WTC11 (cell line): ENCODE data around the gene SRGAP1. TPM values are rescaled to one million over a fixed set of nuclear protein-coding genes. Genes with fewer than 3 reads are reported as not detected.

Experiments used
- ATAC-seq: fragments of 200-7000 bp; cut with Tn5 transposase; 2 replicates; pipeline ENCODE4 v1.10.0; 2021; ENCODE audit warnings: mild to moderate bottlenecking, moderate library complexity
- CTCF ChIA-PET: fragments of 300-600 bp; sonication (Branson Sonifier 250); formaldehyde crosslinking; loops from one replicate; lab custom pipeline; 2021; ENCODE audit warnings: antibody characterized with exemption; lab: Charles Lee
- POLR2A ChIA-PET: fragments of 350-600 bp; sonication (Branson Sonifier 250); formaldehyde crosslinking; loops from one replicate; lab custom pipeline; 2021; ENCODE audit warnings: antibody characterized with exemption; lab: Charles Lee
- DNase-seq: peaks from one replicate; pipeline ENCODE4 v3.0.0; 2021; ENCODE audit warnings: low spot score
- H3K27ac Mint-ChIP-seq: 2 replicates; pipeline ENCODE4 v1.8.0; 2021; ENCODE audit warnings: mixed read lengths
- H3K27me3 Mint-ChIP-seq: 2 replicates; pipeline ENCODE4 v1.8.0; 2021; ENCODE audit warnings: low read depth, mild to moderate bottlenecking, moderate library complexity, mixed read lengths
- H3K36me3 Mint-ChIP-seq: 2 replicates; pipeline ENCODE4 v1.8.0; 2021; ENCODE audit warnings: mixed read lengths
- H3K4me1 Mint-ChIP-seq: 2 replicates; pipeline ENCODE4 v1.8.0; 2022; ENCODE audit warnings: mixed read lengths
- H3K4me3 Mint-ChIP-seq: 2 replicates; pipeline ENCODE4 v1.8.0; 2021; ENCODE audit warnings: mild to moderate bottlenecking, moderate library complexity, mixed read lengths
- H3K9me3 Mint-ChIP-seq: 2 replicates; pipeline ENCODE4 v1.8.0; 2021; ENCODE audit warnings: mixed read lengths
- E2F5 ChIP-seq: sonication (generic); formaldehyde crosslinking; IDR thresholded peaks from 2 replicates; pipeline ENCODE4 v1.8.1; 2022; ENCODE audit warnings: mild to moderate bottlenecking, moderate library complexity, missing genetic modification reagents
- GABPB1 ChIP-seq: sonication (generic); formaldehyde crosslinking; IDR thresholded peaks from 2 replicates; pipeline ENCODE4 v1.8.1; 2023; ENCODE audit warnings: mild to moderate bottlenecking, missing genetic modification reagents
- HMGXB4 ChIP-seq: sonication (generic); formaldehyde crosslinking; IDR thresholded peaks from 2 replicates; pipeline ENCODE4 v1.8.1; 2023; ENCODE audit warnings: mild to moderate bottlenecking, moderate library complexity, missing genetic modification reagents
- KAT7 ChIP-seq: sonication (generic); formaldehyde crosslinking; IDR thresholded peaks from 2 replicates; pipeline ENCODE4 v1.8.1; 2023; ENCODE audit warnings: missing genetic modification reagents, mild to moderate bottlenecking, borderline replicate concordance
- NR1H2 ChIP-seq: sonication (generic); formaldehyde crosslinking; IDR thresholded peaks from 2 replicates; pipeline ENCODE4 v1.9.0; 2021; ENCODE audit warnings: mild to moderate bottlenecking, moderate library complexity, missing genetic modification reagents
- RELA ChIP-seq: sonication (generic); formaldehyde crosslinking; IDR thresholded peaks from 2 replicates; pipeline ENCODE4 v1.8.1; 2022; ENCODE audit warnings: missing genetic modification reagents, mild to moderate bottlenecking, borderline replicate concordance
- TP53 ChIP-seq: sonication (generic); formaldehyde crosslinking; IDR thresholded peaks from 2 replicates; pipeline ENCODE4 v1.8.1; 2023; ENCODE audit warnings: mild to moderate bottlenecking, missing genetic modification reagents
- ZNF121 ChIP-seq: sonication (generic); formaldehyde crosslinking; IDR thresholded peaks from 2 replicates; pipeline ENCODE4 v1.8.0; 2023; ENCODE audit warnings: missing genetic modification reagents
- ZNF219 ChIP-seq: sonication (generic); formaldehyde crosslinking; IDR thresholded peaks from 2 replicates; pipeline ENCODE4 v1.8.0; 2023; ENCODE audit warnings: missing genetic modification reagents, mild to moderate bottlenecking, borderline replicate concordance
- ZNF396 ChIP-seq: fragments of 250-450 bp; sonication (Bioruptor Pico); IDR thresholded peaks from 2 replicates; pipeline ENCODE4 v1.8.0; 2021; ENCODE audit warnings: mild to moderate bottlenecking, moderate library complexity, borderline replicate concordance
- total RNA-seq: library from RNA; stranded (reverse); gene quantifications from 3 replicates; pipeline ENCODE4 v1.2.3, GENCODE V29; 2021
- TF ChIP-seq, protein P1 (sequence below): sonication (generic); formaldehyde crosslinking; IDR thresholded peaks from 2 replicates; pipeline ENCODE4 v1.8.0; 2022; ENCODE audit warnings: mild to moderate bottlenecking, missing genetic modification reagents
- TF ChIP-seq, protein P2 (sequence below): fragments of 250-450 bp; sonication (Bioruptor Pico); IDR thresholded peaks from 2 replicates; pipeline ENCODE4 v1.9.0; 2021; ENCODE audit warnings: mild to moderate bottlenecking, borderline replicate concordance

Gene SRGAP1
- total RNA-seq, 1 experiment from 2014 or later, result 10.3 TPM

- POLR2A ChIA-PET, result no interaction called here
- no peak overlapping the region for H3K4me3 Mint-ChIP-seq
- H3K4me1 Mint-ChIP-seq, result peaks cover 42% of the 10 kb centered on the region
- peak overlapping the region; percentile 58 for H3K27ac Mint-ChIP-seq
- TF ChIP-seq KAT7, result no peak
- peak; percentile 40; the same call in 1 of the 2 replicates for TF ChIP-seq GABPB1 (CRISPR knock-in tag)
- H3K36me3 Mint-ChIP-seq, result no peaks in the 10 kb centered on the region; the same call in 1 of the 2 replicates
- no peak for DNase-seq
- H3K27me3 Mint-ChIP-seq, result no peaks in the 10 kb centered on the region
- no peak for ATAC-seq
- no peaks in the 10 kb centered on the region for H3K9me3 Mint-ChIP-seq
- CTCF ChIA-PET, result interaction anchor here (0.9 kb wide), 1 partner anchor 46 kb away, joined by 3 read pairs; the partner anchor contains the start of gene SRGAP1
These were observed 45.4 kb downstream of the SRGAP1 start for GRCh38 chr12:63889721-63890509.

DNA sequence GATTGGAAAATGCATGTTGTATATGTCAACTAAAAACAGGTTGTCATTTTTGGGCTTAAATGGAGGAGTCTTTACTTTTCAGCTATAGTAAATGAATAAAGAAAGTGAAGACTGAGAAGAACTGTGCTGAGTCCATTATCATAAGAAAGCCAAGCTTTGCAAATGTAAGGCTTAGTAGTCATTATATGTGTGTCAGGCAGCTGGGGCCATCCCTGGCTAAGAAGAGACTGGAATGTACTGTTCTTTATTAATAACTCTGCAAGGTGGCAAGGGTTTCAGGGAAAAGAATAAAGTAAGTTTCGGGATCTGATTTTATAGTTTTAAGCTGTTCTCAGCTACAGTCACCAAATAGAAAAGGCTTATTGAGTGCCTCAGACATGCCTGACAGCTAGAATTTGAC, 48.7 kb downstream of the SRGAP1 start:
- Mint-ChIP-seq H3K4me1 (peaks cover 67% of the 10 kb centered on the region), H3K27ac (no peak overlapping the region), H3K9me3 (no peaks in the 10 kb centered on the region), H3K27me3 (no peaks in the 10 kb centered on the region), H3K36me3 (no peaks in the 10 kb centered on the region; the same call in 1 of the 2 replicates), H3K4me3 (no peak overlapping the region)
- TF ChIP-seq NR1H2, result no peak
- TF ChIP-seq ZNF121 (CRISPR knock-in tag), result peak; percentile 39; the same call in 1 of the 2 replicates
- ChIA-PET POLR2A (no interaction called here), CTCF (interaction anchor here (1.3 kb wide), 1 partner anchor 73 kb away, joined by 3 read pairs; no protein-coding TSS in a partner anchor)
- peak; percentile 61; the same call in 1 of the 2 replicates for ATAC-seq
- no peak for DNase-seq

DNA sequence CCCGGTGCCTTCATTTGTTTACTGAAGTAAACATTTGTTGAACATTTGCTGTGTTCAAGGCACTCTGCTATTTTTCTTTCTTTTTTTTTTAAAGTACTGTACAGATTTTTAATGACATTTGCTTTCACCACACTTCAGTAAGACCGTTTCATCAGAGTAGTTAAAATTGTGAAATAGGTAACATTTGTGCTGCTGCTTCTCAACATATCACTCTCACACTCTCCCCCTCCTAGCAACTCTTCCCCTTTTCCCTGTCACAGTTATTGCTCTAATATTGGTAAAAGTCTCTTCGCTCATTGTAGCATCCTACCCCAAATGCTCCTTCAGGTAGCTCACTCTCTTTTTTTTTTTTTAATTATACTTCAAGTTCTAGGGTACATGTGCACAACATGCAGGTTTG, 49.6 kb downstream of the SRGAP1 start:
- Mint-ChIP-seq H3K4me1 (peaks cover 73% of the 10 kb centered on the region), H3K4me3 (no peak overlapping the region), H3K27ac (no peak overlapping the region), H3K27me3 (no peaks in the 10 kb centered on the region), H3K9me3 (no peaks in the 10 kb centered on the region), H3K36me3 (no peaks in the 10 kb centered on the region; the same call in 1 of the 2 replicates)
- TF ChIP-seq, protein P1, sequence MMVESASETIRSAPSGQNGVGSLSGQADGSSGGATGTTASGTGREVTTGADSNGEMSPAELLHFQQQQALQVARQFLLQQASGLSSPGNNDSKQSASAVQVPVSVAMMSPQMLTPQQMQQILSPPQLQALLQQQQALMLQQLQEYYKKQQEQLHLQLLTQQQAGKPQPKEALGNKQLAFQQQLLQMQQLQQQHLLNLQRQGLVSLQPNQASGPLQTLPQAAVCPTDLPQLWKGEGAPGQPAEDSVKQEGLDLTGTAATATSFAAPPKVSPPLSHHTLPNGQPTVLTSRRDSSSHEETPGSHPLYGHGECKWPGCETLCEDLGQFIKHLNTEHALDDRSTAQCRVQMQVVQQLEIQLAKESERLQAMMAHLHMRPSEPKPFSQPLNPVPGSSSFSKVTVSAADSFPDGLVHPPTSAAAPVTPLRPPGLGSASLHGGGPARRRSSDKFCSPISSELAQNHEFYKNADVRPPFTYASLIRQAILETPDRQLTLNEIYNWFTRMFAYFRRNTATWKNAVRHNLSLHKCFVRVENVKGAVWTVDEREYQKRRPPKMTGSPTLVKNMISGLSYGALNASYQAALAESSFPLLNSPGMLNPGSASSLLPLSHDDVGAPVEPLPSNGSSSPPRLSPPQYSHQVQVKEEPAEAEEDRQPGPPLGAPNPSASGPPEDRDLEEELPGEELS (CRISPR knock-in tag), result no peak
- TF ChIP-seq RELA (CRISPR knock-in tag) (no peak), GABPB1 (CRISPR knock-in tag) (no peak), E2F5 (CRISPR knock-in tag) (no peak), HMGXB4 (CRISPR knock-in tag) (no peak), ZNF219 (no peak), ZNF396 (CRISPR knock-in tag) (no peak), TP53 (no peak)
- TF ChIP-seq, protein P2, sequence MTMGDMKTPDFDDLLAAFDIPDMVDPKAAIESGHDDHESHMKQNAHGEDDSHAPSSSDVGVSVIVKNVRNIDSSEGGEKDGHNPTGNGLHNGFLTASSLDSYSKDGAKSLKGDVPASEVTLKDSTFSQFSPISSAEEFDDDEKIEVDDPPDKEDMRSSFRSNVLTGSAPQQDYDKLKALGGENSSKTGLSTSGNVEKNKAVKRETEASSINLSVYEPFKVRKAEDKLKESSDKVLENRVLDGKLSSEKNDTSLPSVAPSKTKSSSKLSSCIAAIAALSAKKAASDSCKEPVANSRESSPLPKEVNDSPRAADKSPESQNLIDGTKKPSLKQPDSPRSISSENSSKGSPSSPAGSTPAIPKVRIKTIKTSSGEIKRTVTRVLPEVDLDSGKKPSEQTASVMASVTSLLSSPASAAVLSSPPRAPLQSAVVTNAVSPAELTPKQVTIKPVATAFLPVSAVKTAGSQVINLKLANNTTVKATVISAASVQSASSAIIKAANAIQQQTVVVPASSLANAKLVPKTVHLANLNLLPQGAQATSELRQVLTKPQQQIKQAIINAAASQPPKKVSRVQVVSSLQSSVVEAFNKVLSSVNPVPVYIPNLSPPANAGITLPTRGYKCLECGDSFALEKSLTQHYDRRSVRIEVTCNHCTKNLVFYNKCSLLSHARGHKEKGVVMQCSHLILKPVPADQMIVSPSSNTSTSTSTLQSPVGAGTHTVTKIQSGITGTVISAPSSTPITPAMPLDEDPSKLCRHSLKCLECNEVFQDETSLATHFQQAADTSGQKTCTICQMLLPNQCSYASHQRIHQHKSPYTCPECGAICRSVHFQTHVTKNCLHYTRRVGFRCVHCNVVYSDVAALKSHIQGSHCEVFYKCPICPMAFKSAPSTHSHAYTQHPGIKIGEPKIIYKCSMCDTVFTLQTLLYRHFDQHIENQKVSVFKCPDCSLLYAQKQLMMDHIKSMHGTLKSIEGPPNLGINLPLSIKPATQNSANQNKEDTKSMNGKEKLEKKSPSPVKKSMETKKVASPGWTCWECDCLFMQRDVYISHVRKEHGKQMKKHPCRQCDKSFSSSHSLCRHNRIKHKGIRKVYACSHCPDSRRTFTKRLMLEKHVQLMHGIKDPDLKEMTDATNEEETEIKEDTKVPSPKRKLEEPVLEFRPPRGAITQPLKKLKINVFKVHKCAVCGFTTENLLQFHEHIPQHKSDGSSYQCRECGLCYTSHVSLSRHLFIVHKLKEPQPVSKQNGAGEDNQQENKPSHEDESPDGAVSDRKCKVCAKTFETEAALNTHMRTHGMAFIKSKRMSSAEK (CRISPR knock-in tag), result no peak
- ChIA-PET POLR2A (no interaction called here), CTCF (no interaction called here)
- ATAC-seq (no peak), DNase-seq (no peak)
